HEK293T (cell line): ENCODE results near the gene MYBPC2.

Experiments
- CTCF ChIA-PET: fragments of 350-600 bp; formaldehyde crosslinking; extraction: SDS; loops from one replicate; lab custom pipeline; 2021; ENCODE audit warnings: antibody characterized with exemption, inconsistent platforms; lab: Yijun Ruan, JAX
- POLR2A ChIA-PET: fragments of 350-600 bp; formaldehyde crosslinking; extraction: SDS; loops from one replicate; lab custom pipeline; 2020; ENCODE audit warnings: antibody characterized with exemption, inconsistent platforms; lab: Yijun Ruan, JAX
- DNase-seq: peaks from one replicate; pipeline ENCODE4 v3.0.0; 2012; ENCODE audit warnings: mixed read lengths; ENCODE audit errors: extremely low spot score
- ARNT ChIP-seq: fragments of 450-650 bp; IDR thresholded peaks from 2 replicates; pipeline ENCODE4 v1.6.1; 2017; ENCODE audit warnings: mild to moderate bottlenecking
- BHLHE40 ChIP-seq: fragments of 450-650 bp; IDR thresholded peaks from 2 replicates; pipeline ENCODE4 v1.6.1; 2016; ENCODE audit warnings: mild to moderate bottlenecking, moderate library complexity, borderline replicate concordance
- CTBP1 ChIP-seq: fragments of 450-650 bp; IDR thresholded peaks from 2 replicates; pipeline ENCODE4 v1.6.1; 2016; ENCODE audit warnings: borderline replicate concordance
- ELF4 ChIP-seq: fragments of 450-650 bp; IDR thresholded peaks from 2 replicates; pipeline ENCODE4 v1.6.1; 2017; ENCODE audit warnings: antibody characterized with exemption
- FOXA1 ChIP-seq: fragments of 450-650 bp; IDR thresholded peaks from 2 replicates; pipeline ENCODE4 v1.6.1; 2016; ENCODE audit warnings: mild to moderate bottlenecking
- FOXK2 ChIP-seq: fragments of 450-650 bp; IDR thresholded peaks from 2 replicates; pipeline ENCODE4 v1.6.1; 2016; ENCODE audit warnings: mild to moderate bottlenecking
- FOXM1 ChIP-seq: fragments of 450-650 bp; IDR thresholded peaks from 2 replicates; pipeline ENCODE4 v1.6.1; 2017; ENCODE audit warnings: mild to moderate bottlenecking, borderline replicate concordance
- HDGF ChIP-seq: fragments of 450-650 bp; IDR thresholded peaks from 2 replicates; pipeline ENCODE4 v1.6.1; 2017; ENCODE audit warnings: antibody characterized with exemption, borderline replicate concordance
- L3MBTL2 ChIP-seq: fragments of 450-650 bp; conservative IDR thresholded peaks from 2 replicates; pipeline ENCODE4 v1.6.1; 2016; ENCODE audit warnings: mild to moderate bottlenecking
- LEF1 ChIP-seq: fragments of 450-650 bp; IDR thresholded peaks from 2 replicates; pipeline ENCODE4 v1.6.1; 2017; ENCODE audit warnings: mild to moderate bottlenecking, borderline replicate concordance
- NFRKB ChIP-seq: fragments of 450-650 bp; IDR thresholded peaks from 2 replicates; pipeline ENCODE4 v1.6.1; 2016; ENCODE audit warnings: mild to moderate bottlenecking, moderate library complexity
- PKNOX1 ChIP-seq: fragments of 450-650 bp; IDR thresholded peaks from 2 replicates; pipeline ENCODE4 v1.6.1; 2016
- SP1 ChIP-seq: fragments of 450-650 bp; IDR thresholded peaks from 2 replicates; pipeline ENCODE4 v1.6.1; 2017
- SUZ12 ChIP-seq: fragments of 450-650 bp; IDR thresholded peaks from 2 replicates; pipeline ENCODE4 v1.6.1; 2016; ENCODE audit warnings: mild to moderate bottlenecking
- TARDBP ChIP-seq: fragments of 450-650 bp; IDR thresholded peaks from 2 replicates; pipeline ENCODE4 v1.6.1; 2016
- ZNF384 ChIP-seq: fragments of 450-650 bp; IDR thresholded peaks from 2 replicates; pipeline ENCODE4 v1.6.1; 2016

MYBPC2 gene

GRCh38 chr19:50410109-50410508, 22.6 kb upstream of the MYBPC2 start:
- no peak for DNase-seq
- POLR2A ChIA-PET = interaction anchor here (1.6 kb wide), 2 partner anchors 34 to 42 kb away, joined by 3 to 4 read pairs; partner anchors contain the start of gene NR1H2
- CTCF ChIA-PET = no interaction called here
- TF ChIP-seq ZNF384 = no peak
- TF ChIP-seq TARDBP = no peak
- no peak for TF ChIP-seq L3MBTL2
- TF ChIP-seq ELF4 = no peak
- no peak for TF ChIP-seq SP1
- no peak for TF ChIP-seq SUZ12
- TF ChIP-seq HDGF = no peak
- no peak for TF ChIP-seq FOXK2
- TF ChIP-seq NFRKB = no peak
- no peak for TF ChIP-seq FOXM1
- TF ChIP-seq BHLHE40 = no peak
- no peak for TF ChIP-seq LEF1
- no peak for TF ChIP-seq FOXA1
- no peak for TF ChIP-seq PKNOX1
- TF ChIP-seq CTBP1 = no peak
- no peak for TF ChIP-seq ARNT

- no peak for DNase-seq
- TF ChIP-seq NFRKB = no peak
- no peak for TF ChIP-seq L3MBTL2
- no peak for TF ChIP-seq TARDBP
- TF ChIP-seq LEF1 = no peak
- TF ChIP-seq ARNT = no peak
- ChIA-PET CTCF (interaction anchor here (0.7 kb wide), 2 partner anchors 33 to 148 kb away, joined by 3 to 4 read pairs; no protein-coding TSS in a partner anchor), POLR2A (no interaction called here)
Measured at GRCh38 chr19:50412419-50412818, 20.3 kb upstream of the MYBPC2 start.

- POLR2A ChIA-PET = no interaction called here
- TF ChIP-seq FOXA1 = no peak
- TF ChIP-seq NFRKB = no peak
- TF ChIP-seq L3MBTL2 = no peak
- no peak for TF ChIP-seq FOXM1
- TF ChIP-seq HDGF = no peak
- no peak for TF ChIP-seq FOXK2
- TF ChIP-seq ZNF384 = no peak
- TF ChIP-seq ARNT = no peak
- TF ChIP-seq PKNOX1 = no peak
- TF ChIP-seq BHLHE40 = no peak
- no peak for TF ChIP-seq LEF1
- TF ChIP-seq SP1 = no peak
- CTCF ChIA-PET = interaction anchor here (0.6 kb wide), 1 partner anchor 56 kb away, joined by 3 read pairs; no protein-coding TSS in a partner anchor
- DNase-seq = no peak
Measured at GRCh38 chr19:50413096-50413495, 19.6 kb upstream of the MYBPC2 start.

- POLR2A ChIA-PET = interaction anchor here (2.1 kb wide), 1 partner anchor 29 kb away, joined by 5 read pairs; no protein-coding TSS in a partner anchor
- DNase-seq = no peak
- CTCF ChIA-PET = interaction anchor here (0.6 kb wide), 1 partner anchor 56 kb away, joined by 3 read pairs; no protein-coding TSS in a partner anchor
- TF ChIP-seq ARNT = no peak
- TF ChIP-seq SUZ12 = no peak
- TF ChIP-seq TARDBP = no peak
- no peak for TF ChIP-seq FOXK2
- no peak for TF ChIP-seq PKNOX1
- no peak for TF ChIP-seq ELF4
- TF ChIP-seq HDGF = no peak
- no peak for TF ChIP-seq FOXM1
- no peak for TF ChIP-seq L3MBTL2
- no peak for TF ChIP-seq FOXA1
- TF ChIP-seq LEF1 = no peak
- TF ChIP-seq BHLHE40 = no peak
- no peak for TF ChIP-seq SP1
- no peak for TF ChIP-seq CTBP1
- TF ChIP-seq NFRKB = no peak
Measured at GRCh38 chr19:50413531-50413930, 19.2 kb upstream of the MYBPC2 start.

GRCh38 chr19:50414864-50415660, 17.6 kb upstream of the MYBPC2 start:
- POLR2A ChIA-PET = interaction anchor here (1.1 to 2.1 kb wide), 2 partner anchors 30 to 47 kb away, joined by 3 to 5 read pairs; no protein-coding TSS in a partner anchor
- TF ChIP-seq SP1 = no peak
- TF ChIP-seq FOXM1 = no peak
- TF ChIP-seq FOXK2 = no peak
- TF ChIP-seq HDGF = 0 out of 2 replicates have a peak, but pooled peaks have one; percentile 24
- no peak for TF ChIP-seq PKNOX1
- TF ChIP-seq L3MBTL2 = peak; percentile 45
- DNase-seq = peak; percentile 89
- CTCF ChIA-PET = interaction anchor here (1.0 kb wide), 2 partner anchors 46 to 63 kb away, joined by 3 to 7 read pairs; no protein-coding TSS in a partner anchor
